ENCODE data around the gene GFPT1. TPM values are rescaled to one million over a fixed set of nuclear protein-coding genes. Genes with fewer than 3 reads are reported as not detected.

Gene GFPT1
- total and polyA plus RNA-seq, 9 of the 15 experiments (the other 6 are each of a cell fraction or from before 2014, with no cell fraction given) = 6.6 to 38.3 (median 15.9) TPM

GRCh38 chr2:69306822-69307578 lies 80.0 kb downstream of the GFPT1 start (continued):
- peak; percentile 71 for TF ChIP-seq REST (IDR thresholded peaks at IDR 0.05; ENCODE audit: borderline replicate concordance)
- no peak for TF ChIP-seq REST (CRISPR knock-in tag; IDR thresholded peaks at IDR 0.05; ENCODE audit: low read depth)
- no peak for TF ChIP-seq BACH1 (tag; IDR thresholded peaks at IDR 0.05)
- TF ChIP-seq ARHGAP35 (IDR thresholded peaks at IDR 0.05; ENCODE audit: partially characterized antibody) = no peak
- TF ChIP-seq NKRF (IDR thresholded peaks at IDR 0.05; ENCODE audit: borderline replicate concordance) = no peak
- TF ChIP-seq ZNF445 (CRISPR knock-in tag; IDR thresholded peaks at IDR 0.05; ENCODE audit: low read depth) = no peak
- TF ChIP-seq ZBED1 (IDR thresholded peaks at IDR 0.05) = no peak
- TF ChIP-seq FOXO4 (CRISPR knock-in tag; IDR thresholded peaks at IDR 0.05) = no peak
- no peak for TF ChIP-seq KLF10 (CRISPR knock-in tag; IDR thresholded peaks at IDR 0.05)
- TF ChIP-seq FOSL1 (tag; conservative IDR thresholded peaks at IDR 0.05) = no peak
- TF ChIP-seq NCOA6 (IDR thresholded peaks at IDR 0.05) = peak; percentile 76
- TF ChIP-seq RCOR1 (IDR thresholded peaks at IDR 0.05; ENCODE audit: borderline replicate concordance in 1 of 2, low read depth in 2 of 2, low read length in 2 of 2) = no peak
- TF ChIP-seq SNIP1 (IDR thresholded peaks at IDR 0.05; ENCODE audit: low read depth) = no peak
- TF ChIP-seq, protein P1, sequence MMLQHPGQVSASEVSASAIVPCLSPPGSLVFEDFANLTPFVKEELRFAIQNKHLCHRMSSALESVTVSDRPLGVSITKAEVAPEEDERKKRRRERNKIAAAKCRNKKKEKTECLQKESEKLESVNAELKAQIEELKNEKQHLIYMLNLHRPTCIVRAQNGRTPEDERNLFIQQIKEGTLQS (IDR thresholded peaks at IDR 0.05) = no peak
- TF ChIP-seq, protein P1 (CRISPR knock-in tag; conservative IDR thresholded peaks at IDR 0.05) = no peak
- TF ChIP-seq ZNF41 (CRISPR knock-in tag; conservative IDR thresholded peaks at IDR 0.05) = no peak
